Cardiac fibroblast (primary cell): ENCODE data around the gene GAB1.

Source experiments
- DNase-seq, 2 donors: peaks; one replicate each; pipeline versions ENCODE4 v3.0.0 to v3.0.0-alpha.2; 2010; ENCODE audit warnings: low read depth in 2 of 2
- H3K4me3 ChIP-seq, 2 donors: replicated peaks in 1 of 2; 1 replicate in 1 of 2; 2 replicates in 1 of 2; pipeline ENCODE4 v1.5.1; 2011; ENCODE audit warnings: low read depth in 2 of 2, low read length in 2 of 2, mild to moderate bottlenecking in 2 of 2, moderate library complexity in 1 of 2
- CTCF ChIP-seq: IDR thresholded peaks from one replicate; pipeline ENCODE4 v1.5.1; 2011; ENCODE audit warnings: low read depth, mild to moderate bottlenecking, low read length, inconsistent platforms

GAB1 gene

DNA sequence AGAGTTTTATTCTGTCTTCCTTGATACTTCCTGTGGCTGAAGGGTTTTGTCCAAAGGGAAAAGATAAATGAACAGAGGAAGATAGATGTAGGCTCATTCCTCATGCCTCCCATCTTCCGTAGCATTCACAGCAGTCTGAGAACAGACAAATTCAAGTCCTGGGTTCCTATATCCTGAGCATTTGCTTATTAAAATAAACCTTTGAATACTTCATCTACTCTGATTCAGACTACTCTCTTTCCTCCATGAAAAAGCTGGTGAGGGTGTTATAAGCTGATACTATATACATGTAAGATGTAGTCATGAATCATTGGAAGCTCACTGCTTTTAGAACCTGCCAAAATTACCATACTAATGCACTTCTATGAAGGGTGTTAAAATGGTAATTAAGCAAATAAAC, 61.2 kb downstream of the GAB1 start:
- TF ChIP-seq CTCF, result no peak
- H3K4me3 ChIP-seq, result no peak overlapping the region
- DNase-seq, result no peak

DNA sequence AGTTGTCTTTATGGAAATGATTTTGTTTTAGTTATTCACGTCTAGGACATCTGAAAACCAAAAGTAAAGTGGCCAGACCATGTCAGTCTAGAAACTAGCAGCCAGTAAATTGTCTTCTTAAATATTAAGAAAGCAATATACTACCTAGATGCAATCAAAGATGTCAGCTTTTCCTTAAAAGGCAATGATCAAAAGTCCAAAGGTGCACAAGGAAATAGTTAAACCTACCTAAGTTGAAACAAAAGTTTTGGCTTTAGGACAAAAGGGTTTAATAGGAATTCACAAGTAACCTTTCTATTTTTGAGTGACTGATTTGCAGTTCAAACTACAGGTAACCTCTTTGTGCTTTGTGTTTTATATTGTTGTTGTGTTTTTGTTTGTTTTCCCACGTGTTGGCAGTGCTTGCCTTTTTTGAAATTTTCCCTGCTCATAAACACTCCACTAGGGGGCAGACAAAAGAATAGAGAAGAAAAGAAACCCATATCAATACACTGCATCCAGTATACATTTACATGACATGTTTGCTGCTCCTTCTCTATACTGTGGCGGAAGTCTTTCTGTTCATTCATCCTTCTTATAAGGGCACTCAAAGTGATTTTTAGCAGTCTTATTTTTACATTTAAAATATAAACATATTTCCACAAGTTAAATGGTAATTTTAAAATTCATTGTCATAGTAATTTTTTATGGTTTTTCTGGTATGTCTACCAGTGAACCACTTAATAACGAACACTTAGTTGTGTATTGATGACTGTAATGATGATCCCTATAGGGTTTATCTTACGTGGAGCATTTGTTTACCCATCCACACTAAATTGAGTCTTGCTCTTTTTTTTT, 62.7 kb downstream of the GAB1 start:
- peak; percentile 73 for TF ChIP-seq CTCF
- peak; percentile 41 to 62 for DNase-seq

DNA sequence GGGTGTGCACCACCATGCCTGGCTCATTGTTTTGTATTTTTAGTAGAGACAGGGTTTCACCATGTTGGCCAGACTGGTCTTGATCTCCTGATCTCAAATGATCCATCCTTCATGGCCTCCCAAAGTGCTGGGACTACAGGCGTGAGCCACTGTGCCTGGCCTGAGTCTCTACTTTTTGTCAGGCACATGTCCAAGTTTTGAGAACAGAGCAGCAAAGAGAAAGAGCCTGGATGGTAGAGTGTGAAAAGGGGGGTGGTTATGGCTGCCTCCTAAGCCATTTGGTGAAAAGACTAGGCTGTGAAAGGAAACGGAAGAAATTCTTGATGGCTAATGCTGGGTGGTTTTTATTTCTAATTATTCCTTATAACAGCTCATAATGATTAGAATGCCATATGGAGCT, 63.4 kb downstream of the GAB1 start:
- no peak for DNase-seq
- no peak overlapping the region for H3K4me3 ChIP-seq
- TF ChIP-seq CTCF, result no peak

More for the DNA sequence above, 62.7 kb downstream of the GAB1 start:
- no peak overlapping the region for H3K4me3 ChIP-seq

- no peak for TF ChIP-seq CTCF
- no peak for DNase-seq
- no peak overlapping the region for H3K4me3 ChIP-seq
These were observed 66.3 kb downstream of the GAB1 start for GRCh38 chr4:143402776-143403552.

DNA sequence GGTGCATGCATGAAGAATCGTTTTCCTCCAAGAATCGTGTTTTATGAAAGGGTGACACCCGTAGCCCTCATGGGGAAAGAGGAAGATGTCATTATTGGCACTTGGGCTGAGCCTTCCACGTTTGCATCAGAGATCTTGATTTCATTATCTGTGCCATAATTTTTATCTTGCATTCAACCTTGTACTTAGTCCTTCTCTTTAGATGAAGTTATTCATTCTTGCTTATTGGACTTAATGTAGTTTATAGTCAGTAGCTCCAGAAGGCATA, 66.8 kb downstream of the GAB1 start:
- DNase-seq, result no peak
- no peak overlapping the region for H3K4me3 ChIP-seq
- no peak for TF ChIP-seq CTCF

DNA sequence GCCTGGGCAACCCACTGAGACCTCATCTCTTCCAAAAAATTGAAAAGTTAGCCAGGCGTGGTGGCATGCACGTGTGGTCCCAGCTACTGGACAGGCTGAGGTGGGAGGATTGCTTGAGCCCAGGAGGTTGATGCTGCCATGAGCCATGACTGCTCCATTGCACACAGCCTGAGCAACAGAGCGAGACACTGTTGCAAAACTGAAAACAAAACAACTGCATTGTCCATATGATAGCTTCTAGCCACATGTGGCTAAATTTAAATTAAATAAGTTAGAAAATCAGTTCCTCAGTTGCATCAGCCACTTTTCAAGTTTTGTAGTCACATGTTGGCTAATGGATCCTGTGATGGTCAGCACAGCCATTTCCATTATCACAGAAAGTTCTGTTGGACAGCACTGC, 67.9 kb downstream of the GAB1 start:
- no peak overlapping the region for H3K4me3 ChIP-seq
- DNase-seq, result no peak
- TF ChIP-seq CTCF, result no peak
